Epithelial cell of proximal tubule (primary cell): Measurements from ENCODE around the gene SRPK1. TPM values are rescaled to one million over a fixed set of nuclear protein-coding genes. Genes with fewer than 3 reads are reported as not detected.

ENCODE experiments used
- DNase-seq: peaks from one replicate; pipeline ENCODE4 v3.0.0-alpha.2; 2011; ENCODE audit warnings: low read depth
- H3K4me3 ChIP-seq: 2 replicates; pipeline ENCODE4 v1.5.1; 2011; ENCODE audit warnings: low read depth, mild to moderate bottlenecking, low read length
- total RNA-seq: library from RNA; depleted of rRNA; stranded (reverse); fragments of >200 nt; gene quantifications from 2 replicates; pipeline ENCODE4 v1.2.3, GENCODE V29; 2015
- TF ChIP-seq, protein P1 (sequence below): conservative IDR thresholded peaks from 2 replicates; pipeline ENCODE4 v1.5.1; 2012; ENCODE audit warnings: low read depth, mild to moderate bottlenecking, low read length

The SRPK1 gene
- total RNA-seq, 1 donor from 2014 or later, result 103 TPM

DNA sequence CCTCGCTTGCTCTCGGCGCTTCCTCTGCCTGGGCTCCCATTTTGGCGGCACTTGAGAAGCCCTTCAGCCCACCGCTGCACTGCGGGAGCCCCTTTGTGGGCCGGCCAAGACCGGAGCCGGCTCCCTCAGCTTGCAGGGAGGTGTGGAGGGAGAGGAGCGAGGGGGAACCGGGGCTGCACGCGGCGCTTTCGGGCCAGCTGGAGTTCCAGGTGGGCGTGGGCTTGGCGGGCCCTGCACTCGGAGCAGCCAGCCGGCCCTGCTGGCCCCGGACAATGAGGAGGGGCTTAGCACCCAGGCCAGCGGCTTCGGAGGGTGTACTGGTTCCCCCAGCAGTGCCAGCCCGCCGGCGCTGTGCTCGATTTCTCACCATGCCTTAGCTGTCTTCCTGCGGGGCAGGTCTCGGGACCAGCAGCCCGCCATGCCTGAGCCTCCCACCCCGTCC is 10.2 kb upstream of the SRPK1 start:
- TF ChIP-seq, protein P1, sequence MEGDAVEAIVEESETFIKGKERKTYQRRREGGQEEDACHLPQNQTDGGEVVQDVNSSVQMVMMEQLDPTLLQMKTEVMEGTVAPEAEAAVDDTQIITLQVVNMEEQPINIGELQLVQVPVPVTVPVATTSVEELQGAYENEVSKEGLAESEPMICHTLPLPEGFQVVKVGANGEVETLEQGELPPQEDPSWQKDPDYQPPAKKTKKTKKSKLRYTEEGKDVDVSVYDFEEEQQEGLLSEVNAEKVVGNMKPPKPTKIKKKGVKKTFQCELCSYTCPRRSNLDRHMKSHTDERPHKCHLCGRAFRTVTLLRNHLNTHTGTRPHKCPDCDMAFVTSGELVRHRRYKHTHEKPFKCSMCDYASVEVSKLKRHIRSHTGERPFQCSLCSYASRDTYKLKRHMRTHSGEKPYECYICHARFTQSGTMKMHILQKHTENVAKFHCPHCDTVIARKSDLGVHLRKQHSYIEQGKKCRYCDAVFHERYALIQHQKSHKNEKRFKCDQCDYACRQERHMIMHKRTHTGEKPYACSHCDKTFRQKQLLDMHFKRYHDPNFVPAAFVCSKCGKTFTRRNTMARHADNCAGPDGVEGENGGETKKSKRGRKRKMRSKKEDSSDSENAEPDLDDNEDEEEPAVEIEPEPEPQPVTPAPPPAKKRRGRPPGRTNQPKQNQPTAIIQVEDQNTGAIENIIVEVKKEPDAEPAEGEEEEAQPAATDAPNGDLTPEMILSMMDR, result no peak
- no peak overlapping the region for H3K4me3 ChIP-seq
- DNase-seq, result no peak

DNA sequence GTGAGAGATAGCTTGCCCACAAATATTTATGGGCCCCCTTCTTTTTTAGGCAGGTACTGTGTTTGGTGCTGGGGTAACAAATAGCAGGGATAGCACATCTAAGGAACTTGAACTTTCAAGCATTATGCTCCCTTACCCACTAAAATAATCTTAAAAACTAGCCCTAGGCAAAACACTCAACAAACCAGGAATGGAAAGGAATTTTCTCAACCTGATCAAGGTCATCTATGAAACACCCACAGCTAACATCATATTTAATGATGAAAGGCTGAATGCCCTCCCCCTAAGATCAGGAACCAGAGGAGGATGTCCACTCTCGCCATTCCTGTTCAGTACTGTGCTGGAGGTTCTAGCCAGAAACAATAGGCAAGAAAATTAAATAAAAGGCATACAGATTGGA is 8.7 kb upstream of the SRPK1 start:
- TF ChIP-seq, protein P1, result no peak
- no peak for DNase-seq
- H3K4me3 ChIP-seq, result no peak overlapping the region

DNA sequence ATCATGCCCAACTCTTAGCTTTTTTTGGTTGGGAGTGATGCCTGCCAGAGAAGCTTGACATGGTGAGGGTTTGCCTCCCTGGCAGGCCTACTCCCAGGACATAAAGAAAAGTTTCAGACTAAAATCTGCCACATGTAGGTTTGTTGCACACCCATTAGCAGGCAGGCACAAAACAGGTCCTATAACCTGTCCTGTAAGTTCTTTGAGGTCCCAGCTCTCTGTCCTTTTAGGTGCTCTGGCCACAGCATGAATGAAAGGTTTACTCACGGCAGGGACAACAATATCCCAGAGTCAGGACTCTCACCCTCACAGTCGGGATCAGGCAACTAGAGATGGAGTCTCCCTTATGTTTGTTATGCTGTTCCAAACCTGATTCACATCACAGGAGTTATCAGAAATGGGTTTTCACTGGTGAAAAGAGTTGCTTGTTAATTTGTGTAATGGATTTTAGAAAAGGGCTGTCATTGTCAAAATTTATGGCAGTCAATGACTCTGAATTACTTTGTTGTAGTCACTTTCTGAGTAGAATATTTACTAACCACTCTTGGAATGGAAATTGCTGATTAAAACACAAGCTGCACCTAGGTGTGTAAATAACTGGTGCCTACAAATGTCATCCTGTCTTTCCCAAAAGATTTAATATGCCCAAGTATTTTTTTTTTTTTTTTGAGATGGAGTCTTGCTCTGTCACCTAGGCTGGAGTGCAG is 5.8 kb upstream of the SRPK1 start:
- DNase-seq, result no peak
- TF ChIP-seq, protein P1, result no peak
- H3K4me3 ChIP-seq, result no peak overlapping the region

DNA sequence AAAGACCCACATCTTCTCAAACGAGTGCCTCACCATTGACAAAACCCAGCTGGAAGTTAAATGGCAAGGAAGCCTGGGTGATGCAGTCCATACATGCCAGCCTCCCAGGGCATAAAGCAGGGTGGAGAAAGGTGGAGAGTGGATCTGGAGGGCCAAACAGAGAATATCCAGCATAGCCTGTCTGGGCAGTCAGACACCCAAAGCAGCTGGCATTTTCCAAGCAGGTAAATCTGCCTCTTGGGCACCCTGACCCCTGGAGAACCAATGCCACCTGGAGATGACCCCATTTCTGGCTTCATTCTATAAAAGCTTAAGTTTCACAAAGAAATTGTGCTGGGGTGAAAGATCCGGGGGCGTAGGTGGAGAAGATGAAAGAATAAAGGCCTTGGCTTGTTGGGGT is 5.1 kb upstream of the SRPK1 start:
- DNase-seq, result no peak
- TF ChIP-seq, protein P1, result no peak
- H3K4me3 ChIP-seq, result no peak overlapping the region

DNA sequence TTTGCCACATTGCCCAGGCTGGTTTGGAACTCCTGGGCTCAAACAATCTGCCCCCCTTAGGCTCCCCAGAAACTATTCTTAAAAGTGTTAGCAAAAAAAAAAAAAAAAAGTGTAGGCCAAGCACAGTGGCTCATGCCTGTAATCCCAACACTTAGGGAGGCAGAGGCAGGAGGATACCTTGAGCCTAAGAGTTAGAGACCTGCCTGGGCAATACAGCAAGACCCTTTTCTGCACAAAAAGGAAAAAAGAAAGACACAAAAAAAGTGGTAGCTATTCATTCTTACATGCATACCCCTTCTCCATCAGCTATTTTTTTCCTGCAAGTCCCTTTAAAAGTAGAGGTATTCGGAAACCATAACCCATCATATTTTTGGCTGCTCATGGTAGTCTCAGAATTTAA is 3.2 kb upstream of the SRPK1 start:
- no peak for DNase-seq
- TF ChIP-seq, protein P1, result no peak
- no peak overlapping the region for H3K4me3 ChIP-seq

DNA sequence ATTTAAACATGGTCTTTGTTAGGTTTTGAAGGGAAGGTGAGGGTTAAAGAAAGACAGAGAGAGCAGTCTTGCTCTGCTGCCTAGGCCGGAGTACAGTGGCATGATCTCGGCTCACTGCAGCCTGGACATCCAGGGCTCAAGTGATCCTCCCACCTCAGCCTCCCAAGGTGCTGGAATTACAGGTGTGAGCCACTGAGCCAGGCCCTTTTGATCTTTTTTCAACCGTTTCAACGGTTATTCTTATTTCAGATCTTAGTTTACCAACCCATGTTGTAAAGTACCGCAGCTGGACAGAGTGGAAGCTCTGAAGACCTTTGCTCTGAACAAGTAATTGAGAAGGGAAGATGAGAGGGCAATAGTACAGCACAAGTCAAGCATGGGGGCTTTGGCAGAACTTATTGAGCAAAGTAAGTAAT is 1.2 kb upstream of the SRPK1 start:
- H3K4me3 ChIP-seq, result peak overlapping the region; percentile 89
- no peak for DNase-seq
- TF ChIP-seq, protein P1, result no peak
